Transverse colon (tissue), 4 donors: Measurements from ENCODE around the gene IL23A. TPM values are rescaled to one million over a fixed set of nuclear protein-coding genes. Genes with fewer than 3 reads are reported as not detected.

Experiments
- DNase-seq: peaks from one replicate; pipeline ENCODE4 v3.0.0-alpha.2; 2019
- H3K27ac ChIP-seq, 4 donors: fragments of 200-600 bp; sonication (generic); 2 replicates each; pipeline ENCODE4 v1.5.1; 2016 to 2018; ENCODE audit warnings: inconsistent platforms in 4 of 4
- H3K27me3 ChIP-seq: fragments of 200-600 bp; sonication (generic); 2 replicates; pipeline ENCODE4 v1.5.1; 2017; ENCODE audit warnings: inconsistent platforms
- H3K36me3 ChIP-seq, 4 donors: fragments of 200-600 bp; sonication (generic); 2 replicates each; pipeline ENCODE4 v1.5.1; 2017 to 2019; ENCODE audit warnings: inconsistent platforms in 4 of 4
- H3K4me1 ChIP-seq, 4 donors: fragments of 200-600 bp; sonication (generic); 2 replicates each; pipeline ENCODE4 v1.5.1; 2017 to 2020; ENCODE audit warnings: inconsistent platforms in 4 of 4
- H3K4me3 ChIP-seq, 4 donors: fragments of 200-600 bp; sonication (generic); 1 replicate in 1 of 4; 2 replicates in 3 of 4; pipeline versions ENCODE4 v1.5.1 to v1.6.1; 2017 to 2019; ENCODE audit warnings: inconsistent platforms in 4 of 4
- H3K9me3 ChIP-seq, 2 donors: fragments of 200-600 bp; sonication (generic); 2 replicates each; pipeline ENCODE4 v1.5.1; 2017 to 2019; ENCODE audit warnings: inconsistent platforms in 2 of 2
- CTCF ChIP-seq, 5 experiments: fragments of 200-600 bp in 3 of 5; fragments of 450-650 bp in 2 of 5; sonication (generic) in 3 of 5; IDR thresholded peaks; 1 replicate in 2 of 5; 2 replicates in 3 of 5; pipeline ENCODE4 v1.5.1; 2016 to 2017; ENCODE audit warnings: antibody characterized with exemption in 5 of 5, inconsistent platforms in 3 of 5, mild to moderate bottlenecking in 2 of 5, moderate library complexity in 1 of 5
- EP300 ChIP-seq: sonication (generic); formaldehyde crosslinking; IDR thresholded peaks from one replicate; pipeline ENCODE4 v1.6.1; 2017; ENCODE audit warnings: antibody characterized with exemption, low read depth
- POLR2A ChIP-seq: fragments of 450-650 bp; IDR thresholded peaks from one replicate; pipeline ENCODE4 v1.6.1; 2016; ENCODE audit warnings: antibody characterized with exemption, mild to moderate bottlenecking, moderate library complexity
- POLR2AphosphoS5 ChIP-seq, 3 donors: sonication (generic); formaldehyde crosslinking; IDR thresholded peaks; one replicate each; pipeline ENCODE4 v1.6.1; 2016; ENCODE audit warnings: antibody characterized with exemption in 3 of 3
- WGBS, 2 donors: methylation state at CpG; one replicate each; pipeline ENCODE4 v1.1.5; 2018; ENCODE audit warnings: low coverage in 1 of 2; 5-methylcytosine and 5-hydroxymethylcytosine counted together
- in situ Hi-C, 4 donors: fragments of 200-750 bp; cut with MboI; loops; one replicate each; pipeline versions ENCODE4 v1.15.0 to v1.15.1; 2017; ENCODE audit warnings: low sequenced_read_pairs in 3 of 4, low pct_ligation_motif_present in 1 of 4, low pct_unique_long_range_greater_than_20kb in 1 of 4
- intact Hi-C: fragments of 100-400 bp; cut with DNase I; formaldehyde crosslinking; loops from one replicate; pipeline ENCODE4 v1.15.1; 2023; ENCODE audit warnings: low total_unique reads
- total RNA-seq, 4 donors: library from RNA; depleted of rRNA; stranded (reverse); fragments of >200 nt; gene quantifications; one replicate each; pipeline ENCODE4 v1.1.0, GENCODE V29; 2016

Gene IL23A
- total RNA-seq, 4 donors from 2014 or later = 1.3 TPM; not detected in 3

GRCh38 chr12:56326533-56326932 is 12.2 kb upstream of the IL23A start:
- in situ Hi-C loops (loop anchor here in 1 of 4 donors (25.0 kb wide), 1 partner anchor 136 kb away; the partner anchor contains the start of genes MIP and SPRYD4), intact Hi-C loops (no loop called here)
- no peaks in the 10 kb centered on the region for H3K9me3 ChIP-seq
- no peak overlapping the region for H3K4me3 ChIP-seq
- WGBS, 2 donors = 79% methylated on average over 6 of the region's 6 CpGs; no CpG with 5 or more reads in 1 of the 2 donors
- H3K36me3 ChIP-seq = peaks cover 0 to 51% (median 18%) of the 10 kb centered on the region in 4 donors
- no peaks in the 10 kb centered on the region for H3K27me3 ChIP-seq
- H3K4me1 ChIP-seq = no peaks in the 10 kb centered on the region
- H3K27ac ChIP-seq = no peak overlapping the region
- no peak for DNase-seq
- TF ChIP-seq CTCF (IDR thresholded peaks at IDR 0.05) (no peak), POLR2A (no peak), POLR2AphosphoS5 (IDR thresholded peaks at IDR 0.05) (no peak), EP300 (no peak)

GRCh38 chr12:56330936-56331490 is 7.7 kb upstream of the IL23A start:
- H3K9me3 ChIP-seq = no peaks in the 10 kb centered on the region
- intact Hi-C loops (no loop called here), in situ Hi-C loops (loop anchor here in 1 of 4 donors (25.0 kb wide), 1 partner anchor 131 kb away; the partner anchor contains the start of genes MIP and SPRYD4)
- no peak overlapping the region for H3K27ac ChIP-seq
- peaks cover 0 to 15% (median 0%) of the 10 kb centered on the region in 4 donors for H3K36me3 ChIP-seq
- H3K4me3 ChIP-seq = no peak overlapping the region
- H3K27me3 ChIP-seq = no peaks in the 10 kb centered on the region
- H3K4me1 ChIP-seq = peaks cover 0 to 11% (median 3%) of the 10 kb centered on the region in 4 donors
- DNase-seq = no peak
- 85 to 93% methylated on average over 4 to 7 of the region's 7 CpGs for WGBS, 2 donors
- no peak for TF ChIP-seq EP300
- no peak for TF ChIP-seq POLR2A
- no peak for TF ChIP-seq POLR2AphosphoS5 (IDR thresholded peaks at IDR 0.05)
- TF ChIP-seq CTCF (IDR thresholded peaks at IDR 0.05) = no peak

GRCh38 chr12:56332512-56333196 is 6.0 kb upstream of the IL23A start:
- intact Hi-C loops (no loop called here), in situ Hi-C loops (loop anchor here in 1 of 4 donors (25.0 kb wide), 1 partner anchor 130 kb away; the partner anchor contains the start of genes MIP and SPRYD4)
- 95% methylated on average over 11 of the region's 11 CpGs; no CpG with 5 or more reads in 1 of the 2 donors for WGBS, 2 donors
- no peak for DNase-seq
- no peaks in the 10 kb centered on the region for H3K36me3 ChIP-seq
- no peaks in the 10 kb centered on the region for H3K9me3 ChIP-seq
- H3K27me3 ChIP-seq = no peaks in the 10 kb centered on the region
- peak overlapping the region; percentile 88 to 96 (median 94) for H3K27ac ChIP-seq
- H3K4me1 ChIP-seq = peaks cover 0 to 11% (median 3%) of the 10 kb centered on the region in 4 donors
- peak overlapping the region in 2 of 4 donors; percentile 45 to 73 for H3K4me3 ChIP-seq
- no peak for TF ChIP-seq CTCF (IDR thresholded peaks at IDR 0.05)
- no peak for TF ChIP-seq EP300
- TF ChIP-seq POLR2AphosphoS5 (IDR thresholded peaks at IDR 0.05) = no peak
- TF ChIP-seq POLR2A = no peak

- intact Hi-C loops (no loop called here), in situ Hi-C loops (loop anchor here in 1 of 4 donors (25.0 kb wide), 1 partner anchor 129 kb away; the partner anchor contains the start of genes MIP and SPRYD4)
- DNase-seq = no peak
- Histone ChIP-seq H3K27me3 (no peaks in the 10 kb centered on the region), H3K9me3 (no peaks in the 10 kb centered on the region), H3K4me3 (peak overlapping the region; percentile 45 to 73 (median 52)), H3K27ac (peak overlapping the region; percentile 88 to 96 (median 94)), H3K4me1 (peaks cover 0 to 11% (median 3%) of the 10 kb centered on the region in 4 donors), H3K36me3 (no peaks in the 10 kb centered on the region)
- WGBS, 2 donors = 21% methylated on average over 8 of the region's 8 CpGs; no CpG with 5 or more reads in 1 of the 2 donors
- TF ChIP-seq CTCF (IDR thresholded peaks at IDR 0.05) (no peak), POLR2AphosphoS5 (IDR thresholded peaks at IDR 0.05) (no peak), POLR2A (no peak), EP300 (no peak)
Observed at GRCh38 chr12:56333197-56333678, 5.4 kb upstream of the IL23A start.
